Liver (tissue), 9 donors: ENCODE data around the gene ITGA8. TPM values are rescaled to one million over a fixed set of nuclear protein-coding genes. Genes with fewer than 3 reads are reported as not detected.

Experiments
- DNase-seq: peaks from one replicate; pipeline ENCODE4 v3.0.0-alpha.2; 2017; ENCODE audit warnings: low spot score
- H3K27ac ChIP-seq, 2 donors: one replicate each; pipeline ENCODE4 v1.7.0; 2013; ENCODE audit warnings: inconsistent platforms in 2 of 2, low read length in 2 of 2, control low read depth in 1 of 2, low read depth in 1 of 2, mild to moderate bottlenecking in 1 of 2
- H3K27me3 ChIP-seq, 4 donors: one replicate each; pipeline versions ENCODE4 v1.6.1 to v1.7.0; 2013; ENCODE audit warnings: low read length in 3 of 4, inconsistent platforms in 1 of 4, mild to moderate bottlenecking in 1 of 4, moderate library complexity in 1 of 4; ENCODE audit not compliant: control insufficient read depth in 4 of 4, insufficient read depth in 4 of 4
- H3K36me3 ChIP-seq, 4 donors: one replicate each; pipeline versions ENCODE4 v1.6.1 to v1.7.0; 2013; ENCODE audit warnings: low read length in 3 of 4, mild to moderate bottlenecking in 3 of 4, low read depth in 1 of 4, moderate library complexity in 1 of 4; ENCODE audit not compliant: control insufficient read depth in 4 of 4, insufficient read depth in 3 of 4
- H3K4me1 ChIP-seq, 4 donors: one replicate each; pipeline versions ENCODE4 v1.6.1 to v1.7.0; 2013; ENCODE audit warnings: low read length in 3 of 4, mild to moderate bottlenecking in 3 of 4, moderate library complexity in 1 of 4; ENCODE audit not compliant: control insufficient read depth in 4 of 4, insufficient read depth in 4 of 4
- H3K4me3 ChIP-seq, 3 donors: one replicate each; pipeline versions ENCODE4 v1.6.1 to v1.7.0; 2013; ENCODE audit warnings: low read length in 3 of 3, control low read depth in 1 of 3, low read depth in 1 of 3, mild to moderate bottlenecking in 1 of 3
- H3K9ac ChIP-seq, 2 donors: one replicate each; pipeline ENCODE4 v1.7.0; 2013; ENCODE audit warnings: low read length in 2 of 2, mild to moderate bottlenecking in 2 of 2, moderate library complexity in 2 of 2, control low read depth in 1 of 2, low read depth in 1 of 2
- H3K9me3 ChIP-seq, 4 donors: one replicate each; pipeline versions ENCODE4 v1.6.1 to v1.7.0; 2013; ENCODE audit warnings: low read length in 3 of 4; ENCODE audit not compliant: control insufficient read depth in 4 of 4
- CTCF ChIP-seq: fragments of 150-350 bp; IDR thresholded peaks from 2 replicates; pipeline ENCODE4 v1.5.1; 2017; ENCODE audit warnings: improper control_type of control experiment, low read depth, low read length; ENCODE audit not compliant: missing input control
- EGR1 ChIP-seq, 2 donors: IDR thresholded peaks; 2 replicates each; pipeline ENCODE4 v1.6.1; 2016 to 2018; ENCODE audit warnings: antibody characterized with exemption in 2 of 2, low read depth in 2 of 2
- FOXA1 ChIP-seq: IDR thresholded peaks from 2 replicates; pipeline ENCODE4 v1.6.1; 2016; ENCODE audit warnings: antibody characterized with exemption
- FOXA2 ChIP-seq: IDR thresholded peaks from 2 replicates; pipeline ENCODE4 v1.6.1; 2016; ENCODE audit warnings: antibody characterized with exemption
- GABPA ChIP-seq, 2 donors: IDR thresholded peaks in 1 of 2; conservative IDR thresholded peaks in 1 of 2; 2 replicates each; pipeline ENCODE4 v1.6.1; 2016; ENCODE audit warnings: antibody characterized with exemption in 2 of 2, mild to moderate bottlenecking in 1 of 2, moderate library complexity in 1 of 2
- HNF4A ChIP-seq, 2 donors: conservative IDR thresholded peaks; 2 replicates each; pipeline ENCODE4 v1.6.1; 2016; ENCODE audit warnings: antibody characterized with exemption in 2 of 2, mild to moderate bottlenecking in 2 of 2
- HNF4G ChIP-seq: IDR thresholded peaks from 2 replicates; pipeline ENCODE4 v1.6.1; 2016; ENCODE audit warnings: antibody characterized with exemption
- JUND ChIP-seq, 2 donors: IDR thresholded peaks; 2 replicates each; pipeline ENCODE4 v1.6.1; 2016; ENCODE audit warnings: antibody characterized with exemption in 2 of 2
- MAX ChIP-seq: IDR thresholded peaks from 2 replicates; pipeline ENCODE4 v1.6.1; 2016; ENCODE audit warnings: antibody characterized with exemption
- NR2F2 ChIP-seq: IDR thresholded peaks from 2 replicates; pipeline ENCODE4 v1.6.1; 2016; ENCODE audit warnings: antibody characterized with exemption
- RAD21 ChIP-seq, 2 donors: IDR thresholded peaks; 2 replicates each; pipeline ENCODE4 v1.6.1; 2016; ENCODE audit warnings: antibody characterized with exemption in 2 of 2, mild to moderate bottlenecking in 2 of 2
- RXRA ChIP-seq, 2 donors: IDR thresholded peaks; 2 replicates each; pipeline ENCODE4 v1.6.1; 2017 to 2018; ENCODE audit warnings: antibody characterized with exemption in 2 of 2, mild to moderate bottlenecking in 1 of 2
- SP1 ChIP-seq: IDR thresholded peaks from 2 replicates; pipeline ENCODE4 v1.6.1; 2018; ENCODE audit warnings: antibody characterized with exemption, mild to moderate bottlenecking
- TAF1 ChIP-seq: conservative IDR thresholded peaks from 2 replicates; pipeline ENCODE4 v1.6.1; 2016; ENCODE audit warnings: antibody characterized with exemption, mild to moderate bottlenecking
- WGBS: extraction: QIAGEN DNeasy Blood & Tissue Kit; methylation state at CpG from one replicate; pipeline ENCODE4 v1.1.7; 2013; 5-methylcytosine and 5-hydroxymethylcytosine counted together
- polyA plus RNA-seq, 2 donors: library from polyadenylated mRNA; stranded (reverse) in 1 of 2; unstranded in 1 of 2; fragments of 200-250 nt in 1 of 2; fragments of >200 nt in 1 of 2; fragmentation: Nextera tagmentation in 1 of 2; extraction: Ambion mirVana in 1 of 2; gene quantifications; one replicate each; pipeline versions ENCODE4 v1.2.1 to v1.2.3, GENCODE V29; 2013 to 2015
- total RNA-seq, 2 donors: library from RNA; depleted of rRNA; stranded (reverse); fragments of >200 nt; gene quantifications; one replicate each; pipeline ENCODE4 v1.2.3, GENCODE V29; 2014
- TF ChIP-seq, protein P1 (sequence below): IDR thresholded peaks from 2 replicates; pipeline ENCODE4 v1.6.1; 2016; ENCODE audit warnings: antibody characterized with exemption
- TF ChIP-seq, protein P2 (sequence below): IDR thresholded peaks from 2 replicates; pipeline ENCODE4 v1.6.1; 2016; ENCODE audit warnings: antibody characterized with exemption
- TF ChIP-seq, protein P3 (sequence below): IDR thresholded peaks from 2 replicates; pipeline ENCODE4 v1.6.1; 2016; ENCODE audit warnings: antibody characterized with exemption, mild to moderate bottlenecking
- donor health status: healthy.
- donor health status: healthy.
- donor health status: healthy.
- donor health status: healthy.
- donor health status: healthy.

Gene ITGA8
- total and polyA plus RNA-seq, 4 donors: 0.06 to 1.0 (median 0.60) TPM

GRCh38 chr10:15485684-15486316 lies 233.9 kb downstream of the ITGA8 start:
- no peaks in the 10 kb centered on the region for H3K9me3 ChIP-seq
- H3K36me3 ChIP-seq: no peaks in the 10 kb centered on the region
- H3K9ac ChIP-seq: no peak overlapping the region
- peaks cover 0 to 7% (median 2%) of the 10 kb centered on the region in 4 donors for H3K27me3 ChIP-seq
- no peak for DNase-seq
- 55% methylated on average over 5 of the region's 5 CpGs for WGBS
- TF ChIP-seq EGR1 (IDR thresholded peaks at IDR 0.05; ENCODE audit: low read depth in 2 of 2) (no peak), RXRA (IDR thresholded peaks at IDR 0.05) (peak in 1 of 2 donors; percentile 27), NR2F2 (peak; percentile 58), GABPA (IDR thresholded peaks at IDR 0.05 in 1 of 2, conservative IDR thresholded peaks at IDR 0.05 in 1 of 2) (no peak), FOXA2 (no peak), CTCF (no peak), RAD21 (IDR thresholded peaks at IDR 0.05) (no peak), FOXA1 (no peak), JUND (IDR thresholded peaks at IDR 0.05) (no peak)
- TF ChIP-seq, protein P1, sequence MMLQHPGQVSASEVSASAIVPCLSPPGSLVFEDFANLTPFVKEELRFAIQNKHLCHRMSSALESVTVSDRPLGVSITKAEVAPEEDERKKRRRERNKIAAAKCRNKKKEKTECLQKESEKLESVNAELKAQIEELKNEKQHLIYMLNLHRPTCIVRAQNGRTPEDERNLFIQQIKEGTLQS: no peak
- H3K27ac ChIP-seq: no peak overlapping the region
- H3K4me1 ChIP-seq: no peaks in the 10 kb centered on the region
- H3K4me3 ChIP-seq: no peak overlapping the region

GRCh38 chr10:15485027-15485426 lies 234.7 kb downstream of the ITGA8 start:
- Histone ChIP-seq H3K9ac (no peak overlapping the region), H3K4me1 (no peaks in the 10 kb centered on the region), H3K9me3 (no peaks in the 10 kb centered on the region), H3K27me3 (peaks cover 0 to 7% (median 2%) of the 10 kb centered on the region in 4 donors), H3K4me3 (no peak overlapping the region), H3K27ac (no peak overlapping the region), H3K36me3 (no peaks in the 10 kb centered on the region)
- no peak for DNase-seq
- 18% methylated on average over 3 of the region's 3 CpGs for WGBS
- TF ChIP-seq CTCF (no peak), TAF1 (no peak), NR2F2 (no peak), SP1 (no peak), HNF4A (conservative IDR thresholded peaks at IDR 0.05) (no peak), FOXA1 (no peak), JUND (IDR thresholded peaks at IDR 0.05) (no peak), RAD21 (IDR thresholded peaks at IDR 0.05) (no peak), RXRA (IDR thresholded peaks at IDR 0.05) (no peak), FOXA2 (no peak), HNF4G (no peak), EGR1 (IDR thresholded peaks at IDR 0.05; ENCODE audit: low read depth in 2 of 2) (no peak), GABPA (IDR thresholded peaks at IDR 0.05 in 1 of 2, conservative IDR thresholded peaks at IDR 0.05 in 1 of 2) (no peak), MAX (no peak)
- TF ChIP-seq, protein P2, sequence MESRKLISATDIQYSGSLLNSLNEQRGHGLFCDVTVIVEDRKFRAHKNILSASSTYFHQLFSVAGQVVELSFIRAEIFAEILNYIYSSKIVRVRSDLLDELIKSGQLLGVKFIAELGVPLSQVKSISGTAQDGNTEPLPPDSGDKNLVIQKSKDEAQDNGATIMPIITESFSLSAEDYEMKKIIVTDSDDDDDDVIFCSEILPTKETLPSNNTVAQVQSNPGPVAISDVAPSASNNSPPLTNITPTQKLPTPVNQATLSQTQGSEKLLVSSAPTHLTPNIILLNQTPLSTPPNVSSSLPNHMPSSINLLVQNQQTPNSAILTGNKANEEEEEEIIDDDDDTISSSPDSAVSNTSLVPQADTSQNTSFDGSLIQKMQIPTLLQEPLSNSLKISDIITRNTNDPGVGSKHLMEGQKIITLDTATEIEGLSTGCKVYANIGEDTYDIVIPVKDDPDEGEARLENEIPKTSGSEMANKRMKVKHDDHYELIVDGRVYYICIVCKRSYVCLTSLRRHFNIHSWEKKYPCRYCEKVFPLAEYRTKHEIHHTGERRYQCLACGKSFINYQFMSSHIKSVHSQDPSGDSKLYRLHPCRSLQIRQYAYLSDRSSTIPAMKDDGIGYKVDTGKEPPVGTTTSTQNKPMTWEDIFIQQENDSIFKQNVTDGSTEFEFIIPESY: no peak
- TF ChIP-seq, protein P3, sequence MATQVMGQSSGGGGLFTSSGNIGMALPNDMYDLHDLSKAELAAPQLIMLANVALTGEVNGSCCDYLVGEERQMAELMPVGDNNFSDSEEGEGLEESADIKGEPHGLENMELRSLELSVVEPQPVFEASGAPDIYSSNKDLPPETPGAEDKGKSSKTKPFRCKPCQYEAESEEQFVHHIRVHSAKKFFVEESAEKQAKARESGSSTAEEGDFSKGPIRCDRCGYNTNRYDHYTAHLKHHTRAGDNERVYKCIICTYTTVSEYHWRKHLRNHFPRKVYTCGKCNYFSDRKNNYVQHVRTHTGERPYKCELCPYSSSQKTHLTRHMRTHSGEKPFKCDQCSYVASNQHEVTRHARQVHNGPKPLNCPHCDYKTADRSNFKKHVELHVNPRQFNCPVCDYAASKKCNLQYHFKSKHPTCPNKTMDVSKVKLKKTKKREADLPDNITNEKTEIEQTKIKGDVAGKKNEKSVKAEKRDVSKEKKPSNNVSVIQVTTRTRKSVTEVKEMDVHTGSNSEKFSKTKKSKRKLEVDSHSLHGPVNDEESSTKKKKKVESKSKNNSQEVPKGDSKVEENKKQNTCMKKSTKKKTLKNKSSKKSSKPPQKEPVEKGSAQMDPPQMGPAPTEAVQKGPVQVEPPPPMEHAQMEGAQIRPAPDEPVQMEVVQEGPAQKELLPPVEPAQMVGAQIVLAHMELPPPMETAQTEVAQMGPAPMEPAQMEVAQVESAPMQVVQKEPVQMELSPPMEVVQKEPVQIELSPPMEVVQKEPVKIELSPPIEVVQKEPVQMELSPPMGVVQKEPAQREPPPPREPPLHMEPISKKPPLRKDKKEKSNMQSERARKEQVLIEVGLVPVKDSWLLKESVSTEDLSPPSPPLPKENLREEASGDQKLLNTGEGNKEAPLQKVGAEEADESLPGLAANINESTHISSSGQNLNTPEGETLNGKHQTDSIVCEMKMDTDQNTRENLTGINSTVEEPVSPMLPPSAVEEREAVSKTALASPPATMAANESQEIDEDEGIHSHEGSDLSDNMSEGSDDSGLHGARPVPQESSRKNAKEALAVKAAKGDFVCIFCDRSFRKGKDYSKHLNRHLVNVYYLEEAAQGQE: no peak
- TF ChIP-seq, protein P1: no peak
